ENCODE data around the gene LTBP1.

DNA sequence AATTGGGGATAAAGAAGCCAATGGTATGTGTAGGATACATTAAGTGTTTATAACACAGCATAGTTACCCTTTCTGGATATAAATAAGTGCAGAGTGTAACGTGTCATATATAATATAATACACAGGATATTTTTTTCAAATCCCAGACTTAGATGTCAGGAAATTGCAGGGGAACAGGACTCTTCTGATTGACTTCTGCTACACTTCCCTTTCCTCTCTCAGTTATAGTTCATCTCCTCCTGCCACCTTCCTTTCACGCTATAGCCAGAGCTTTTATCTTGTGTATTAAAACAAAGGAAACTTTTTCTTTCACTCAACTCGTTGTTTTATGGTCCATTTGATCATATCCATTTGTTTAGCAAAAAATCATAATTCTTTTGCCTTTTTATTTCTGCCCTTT lies 371.7 kb downstream of the LTBP1 start:
- TF ChIP-seq POLR2A (IDR thresholded peaks at IDR 0.05) = no peak
- TF ChIP-seq, protein P1, sequence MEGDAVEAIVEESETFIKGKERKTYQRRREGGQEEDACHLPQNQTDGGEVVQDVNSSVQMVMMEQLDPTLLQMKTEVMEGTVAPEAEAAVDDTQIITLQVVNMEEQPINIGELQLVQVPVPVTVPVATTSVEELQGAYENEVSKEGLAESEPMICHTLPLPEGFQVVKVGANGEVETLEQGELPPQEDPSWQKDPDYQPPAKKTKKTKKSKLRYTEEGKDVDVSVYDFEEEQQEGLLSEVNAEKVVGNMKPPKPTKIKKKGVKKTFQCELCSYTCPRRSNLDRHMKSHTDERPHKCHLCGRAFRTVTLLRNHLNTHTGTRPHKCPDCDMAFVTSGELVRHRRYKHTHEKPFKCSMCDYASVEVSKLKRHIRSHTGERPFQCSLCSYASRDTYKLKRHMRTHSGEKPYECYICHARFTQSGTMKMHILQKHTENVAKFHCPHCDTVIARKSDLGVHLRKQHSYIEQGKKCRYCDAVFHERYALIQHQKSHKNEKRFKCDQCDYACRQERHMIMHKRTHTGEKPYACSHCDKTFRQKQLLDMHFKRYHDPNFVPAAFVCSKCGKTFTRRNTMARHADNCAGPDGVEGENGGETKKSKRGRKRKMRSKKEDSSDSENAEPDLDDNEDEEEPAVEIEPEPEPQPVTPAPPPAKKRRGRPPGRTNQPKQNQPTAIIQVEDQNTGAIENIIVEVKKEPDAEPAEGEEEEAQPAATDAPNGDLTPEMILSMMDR (IDR thresholded peaks at IDR 0.05) = no peak
